HG03521 (cell line): ENCODE results near the gene PKD2.
"Not testable (repeated sequence)": the region's sequence is repeated elsewhere in the genome, so short reads cannot be mapped to it uniquely, and the experiment has no call there.

Experiments
- ATAC-seq: cut with Tn5 transposase; IDR thresholded peaks from one replicate; pipeline ENCODE4 v1.9.1; 2021; ENCODE audit warnings: mild to moderate bottlenecking, moderate library complexity; ENCODE audit not compliant: unreplicated experiment

PKD2 gene

DNA sequence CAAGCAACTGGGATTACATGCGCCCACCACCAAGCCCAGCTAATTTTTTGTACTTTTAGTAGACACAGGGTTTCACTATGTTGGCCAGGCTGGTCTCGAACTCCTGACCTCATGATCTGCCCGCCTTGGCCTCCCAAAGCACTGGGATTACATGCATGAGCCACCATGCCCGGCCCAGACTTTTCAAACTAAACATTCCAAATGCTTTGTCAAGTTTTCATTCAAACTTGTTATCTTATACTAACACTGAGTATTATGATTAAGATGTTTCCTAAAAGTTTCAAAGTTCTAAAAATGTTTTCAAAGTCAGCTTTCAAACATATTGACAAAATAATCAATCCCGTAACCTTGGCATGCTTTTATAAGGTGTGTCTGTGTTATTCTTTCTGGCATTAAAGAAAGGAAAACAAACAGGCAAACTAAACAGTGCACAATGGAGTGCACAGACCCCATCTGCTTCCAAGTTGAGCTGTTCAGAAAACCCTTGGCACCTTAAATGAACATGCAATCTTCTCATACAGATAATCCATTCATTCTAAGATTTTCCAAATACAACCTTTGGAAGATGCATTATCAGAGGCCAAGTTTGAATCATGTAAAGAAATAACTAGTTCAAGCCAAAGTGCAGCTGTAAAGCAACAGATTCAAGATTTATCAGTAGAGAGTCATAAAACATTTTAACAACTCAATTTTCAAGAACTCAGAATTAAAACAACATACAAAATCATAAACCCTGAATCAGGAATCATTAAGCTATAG is 101.9 kb downstream of the PKD2 start:
- no peak for ATAC-seq

GRCh38 chr4:88110826-88111225 is 103.4 kb downstream of the PKD2 start:
- no peak for ATAC-seq

GRCh38 chr4:88112856-88113255 is 105.4 kb downstream of the PKD2 start:
- no peak for ATAC-seq

- no peak for ATAC-seq
These were observed 108.2 kb downstream of the PKD2 start for GRCh38 chr4:88115587-88115986.

- ATAC-seq = no peak
These were observed 112.5 kb downstream of the PKD2 start for GRCh38 chr4:88119943-88120342.

DNA sequence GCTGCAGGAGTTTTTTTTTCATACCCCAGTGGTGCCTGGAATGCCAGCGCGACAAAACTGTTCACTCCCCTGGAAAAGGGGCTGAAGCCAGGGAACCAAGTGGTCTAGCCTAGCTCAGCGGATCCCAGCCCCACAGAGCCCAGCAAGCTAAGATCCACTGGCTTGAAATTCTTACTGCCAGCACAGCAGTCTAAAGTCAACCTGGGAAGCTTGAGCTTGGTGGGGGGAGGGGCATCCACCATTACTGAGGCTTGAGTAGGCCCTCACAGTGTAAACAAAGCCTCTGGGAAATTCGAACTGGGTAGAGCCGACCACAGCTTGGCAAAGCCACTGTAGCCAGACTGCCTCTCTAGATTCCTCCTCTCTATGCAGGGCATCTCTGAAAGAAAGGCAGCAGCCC is 114.8 kb downstream of the PKD2 start:
- not testable (repeated sequence) for ATAC-seq
